Fibroblast of skin of abdomen (primary cell): Measurements from ENCODE around the gene MTIF3.

Experiments
- DNase-seq: peaks from one replicate; pipeline ENCODE4 v3.0.0-alpha.2; 2013

MTIF3 gene

GRCh38 chr13:27455331-27455855, 5.0 kb upstream of the MTIF3 start:
- no peak for DNase-seq

GRCh38 chr13:27450921-27451471, 632 bp upstream of the MTIF3 start:
- DNase-seq: peak; percentile 29

DNA sequence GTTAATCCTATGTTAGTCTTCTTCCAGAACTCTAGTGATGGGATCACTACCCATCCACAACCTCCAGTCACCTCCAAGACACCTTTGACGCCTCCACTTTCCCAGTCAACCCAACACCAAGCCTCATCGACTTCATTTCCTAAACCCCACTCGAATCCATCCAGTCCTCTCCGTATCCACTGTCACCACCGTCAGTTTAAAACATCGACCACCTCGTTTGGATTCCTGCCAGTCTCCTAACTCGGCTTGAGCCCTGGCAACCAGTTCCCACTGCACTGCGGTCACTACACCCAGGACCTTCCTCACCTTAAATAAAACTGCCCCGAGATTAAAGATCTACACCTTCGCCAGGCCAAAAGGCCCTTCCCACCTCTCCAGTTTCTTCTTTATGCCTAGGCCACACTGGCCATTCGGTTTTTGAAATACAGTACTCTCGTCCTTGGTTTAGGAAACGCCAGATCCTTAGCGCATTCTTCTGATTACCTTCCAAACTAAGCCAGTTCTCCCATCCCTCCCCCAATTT, 1.2 kb downstream of the MTIF3 start:
- DNase-seq: no peak

DNA sequence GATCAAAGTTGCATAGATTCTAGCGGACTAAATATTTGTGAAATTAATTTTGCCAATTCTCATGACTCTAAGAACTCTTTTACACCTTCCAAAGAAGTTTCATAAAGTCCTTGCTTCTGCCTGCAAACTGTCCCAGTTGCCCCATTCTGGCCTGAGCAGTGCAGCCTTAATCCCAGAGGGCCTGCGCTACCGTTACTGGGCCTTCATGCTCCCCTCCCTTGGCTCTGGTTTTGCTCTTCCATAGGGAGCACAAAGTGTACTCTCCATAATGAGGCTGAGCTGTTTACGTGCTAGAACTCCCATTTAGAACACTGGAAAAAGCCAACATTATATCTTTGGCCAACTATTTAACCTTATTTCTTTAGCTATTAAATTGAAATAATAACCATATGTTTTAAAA, 2.1 kb downstream of the MTIF3 start:
- DNase-seq: no peak

DNA sequence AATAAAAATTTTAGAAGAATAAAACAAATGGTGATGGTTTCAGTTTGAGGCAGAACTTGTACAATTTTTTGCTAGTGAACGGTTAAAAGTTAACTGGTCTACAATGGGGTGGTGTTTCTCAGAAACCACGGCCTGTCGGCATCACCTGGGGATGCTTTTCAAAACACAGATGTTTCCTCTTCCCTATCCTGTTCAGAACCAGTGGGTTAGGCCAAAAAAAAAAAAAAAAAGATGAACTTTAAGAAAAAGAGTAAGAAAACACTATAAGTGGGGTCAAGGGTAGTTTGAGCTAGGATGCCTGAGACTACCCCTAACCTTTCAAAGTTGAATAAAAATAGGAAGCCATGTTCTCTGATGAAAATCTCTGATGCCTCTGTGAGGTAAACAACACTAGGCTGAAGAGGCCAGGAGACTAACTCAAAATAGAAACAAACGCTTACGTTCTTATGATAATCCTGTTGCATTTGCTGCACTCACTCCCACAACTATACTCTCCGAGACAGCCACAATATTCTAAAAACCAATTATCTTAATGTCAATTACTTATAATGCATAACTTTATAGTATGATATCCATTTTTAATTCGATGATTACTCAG, 3.3 kb downstream of the MTIF3 start:
- no peak for DNase-seq

GRCh38 chr13:27442797-27443196, 7.6 kb downstream of the MTIF3 start:
- no peak for DNase-seq

DNA sequence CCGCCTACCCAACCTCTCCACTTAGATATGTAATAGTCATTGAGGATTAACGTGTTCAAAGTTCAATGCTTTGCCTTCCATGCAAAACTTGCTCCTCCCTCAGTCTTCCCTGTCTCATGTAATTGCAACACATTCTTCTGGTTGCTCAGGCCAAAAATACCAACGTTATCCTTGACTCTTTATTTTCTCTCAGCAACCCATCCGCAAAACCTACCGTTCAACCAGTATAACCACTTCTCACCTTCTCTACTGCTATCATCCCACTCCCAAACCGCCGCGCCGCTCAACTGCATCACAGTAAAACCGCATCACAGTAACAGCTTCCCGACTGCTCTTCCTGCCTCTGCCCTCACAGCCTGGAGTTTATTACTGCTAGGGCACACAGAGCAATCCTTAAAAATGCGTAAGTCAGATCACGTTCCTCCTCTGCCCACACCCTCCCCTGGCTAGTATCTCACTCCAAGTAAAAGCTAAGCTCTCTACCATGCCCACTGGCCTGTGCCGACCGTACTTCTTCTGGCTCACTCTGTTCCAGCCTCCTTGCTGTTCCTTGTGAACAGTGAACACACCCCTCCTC, 8.2 kb downstream of the MTIF3 start:
- DNase-seq: no peak

DNA sequence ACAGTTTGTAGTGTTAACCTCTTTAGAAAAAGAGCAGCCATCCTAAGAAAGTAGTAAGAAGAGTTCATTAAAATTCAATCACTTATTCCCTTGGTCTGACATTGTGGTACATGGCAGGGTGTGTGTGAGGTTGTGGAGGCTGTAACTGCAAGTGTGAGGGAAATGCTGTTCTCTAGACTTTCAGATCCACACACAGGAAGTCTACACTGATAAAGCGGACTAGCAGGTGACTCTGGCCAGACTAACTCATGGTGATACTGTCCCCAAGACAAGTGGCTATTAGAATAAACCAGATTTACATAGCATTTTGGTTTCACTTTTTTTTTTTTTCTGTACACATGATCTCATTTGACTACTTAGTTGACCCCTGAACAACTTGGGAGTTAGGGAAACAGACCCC, 10.0 kb downstream of the MTIF3 start:
- DNase-seq: no peak

GRCh38 chr13:27437126-27437525, 13.2 kb downstream of the MTIF3 start:
- DNase-seq: no peak

DNA sequence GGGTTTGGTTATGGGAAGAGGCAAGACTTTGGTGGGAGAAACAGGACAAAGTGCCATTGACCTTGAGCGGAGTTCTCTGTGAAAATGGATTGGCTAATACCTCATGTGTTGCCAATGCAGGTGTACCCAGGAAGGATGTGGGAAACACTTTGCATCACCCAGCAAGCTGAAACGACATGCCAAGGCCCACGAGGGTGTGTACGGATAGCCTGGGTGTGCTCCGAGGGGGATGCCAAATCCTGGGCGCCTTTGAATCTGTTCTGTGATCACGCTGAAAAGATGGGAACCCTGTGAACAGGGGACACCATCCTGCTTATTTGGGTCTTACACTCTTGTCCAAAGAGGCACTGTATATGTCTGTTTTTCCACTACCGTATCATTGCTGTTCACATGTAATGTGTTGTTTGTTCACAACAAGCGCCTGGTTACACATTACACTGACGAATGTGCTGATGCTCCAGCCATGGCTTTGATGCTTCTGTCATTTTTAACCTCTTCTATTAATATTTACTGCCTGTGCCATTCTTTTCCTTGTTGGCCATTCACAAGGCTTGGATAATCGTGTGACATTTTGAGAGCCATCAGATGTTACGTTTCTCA, 17.7 kb downstream of the MTIF3 start:
- no peak for DNase-seq

DNA sequence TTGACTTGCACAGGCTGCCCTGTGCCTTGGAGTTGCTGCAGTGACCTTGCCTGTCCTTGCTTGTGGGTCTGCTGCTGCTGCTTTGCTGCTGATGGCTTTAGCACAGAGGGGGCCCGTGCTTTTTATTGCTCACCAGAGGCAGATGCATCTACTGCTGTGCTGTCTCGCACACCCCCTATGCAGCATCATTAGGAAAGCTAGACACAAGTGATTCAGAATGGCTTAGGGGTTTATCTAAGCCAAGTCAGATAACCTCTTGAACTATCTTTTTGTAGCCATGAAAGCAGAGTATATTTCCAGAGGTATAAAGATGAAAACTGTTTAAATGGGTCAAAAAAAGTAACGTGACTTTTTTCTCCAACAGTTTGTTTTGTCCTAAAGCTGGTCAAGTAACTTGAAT, 18.2 kb downstream of the MTIF3 start:
- no peak for DNase-seq

DNA sequence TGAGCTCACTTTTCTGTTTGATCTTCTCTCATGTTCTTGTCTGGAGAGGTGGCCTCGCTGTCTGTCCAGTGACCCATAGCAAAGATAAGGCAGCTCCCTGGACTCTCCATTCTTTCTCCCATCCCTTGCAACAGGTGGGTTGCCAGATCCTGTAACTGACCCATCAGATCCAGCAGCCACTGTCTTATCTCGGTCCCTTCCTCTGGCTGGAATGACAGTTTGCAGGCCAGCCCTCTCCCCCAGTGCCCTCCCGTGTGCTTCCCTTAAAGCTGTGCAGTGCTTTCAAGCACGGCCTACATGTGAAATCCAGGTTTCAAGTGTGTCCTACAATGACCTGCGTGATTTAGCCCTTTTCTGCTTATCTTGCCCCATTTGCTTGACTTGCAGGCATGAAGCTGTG, 22.2 kb downstream of the MTIF3 start:
- no peak for DNase-seq

DNA sequence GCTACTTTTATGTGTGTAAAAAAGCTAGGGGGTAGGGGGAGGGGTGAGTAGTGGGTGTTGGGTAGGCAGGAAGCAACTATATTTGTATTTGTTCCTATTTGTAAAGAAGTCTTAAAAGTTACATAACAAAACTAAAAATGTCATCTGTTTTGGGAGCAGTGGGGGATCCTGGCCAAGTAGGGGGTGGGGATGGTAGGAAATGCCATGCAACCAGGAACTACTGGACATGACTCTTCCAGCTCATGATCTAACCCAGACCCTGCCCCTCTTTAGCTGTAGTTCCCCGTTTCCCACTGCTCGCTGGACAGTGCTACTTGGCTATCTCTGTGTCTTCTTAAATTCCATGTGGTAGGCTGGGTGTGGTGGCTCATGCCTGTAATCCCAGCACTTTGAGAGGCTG, 22.7 kb downstream of the MTIF3 start:
- no peak for DNase-seq

DNA sequence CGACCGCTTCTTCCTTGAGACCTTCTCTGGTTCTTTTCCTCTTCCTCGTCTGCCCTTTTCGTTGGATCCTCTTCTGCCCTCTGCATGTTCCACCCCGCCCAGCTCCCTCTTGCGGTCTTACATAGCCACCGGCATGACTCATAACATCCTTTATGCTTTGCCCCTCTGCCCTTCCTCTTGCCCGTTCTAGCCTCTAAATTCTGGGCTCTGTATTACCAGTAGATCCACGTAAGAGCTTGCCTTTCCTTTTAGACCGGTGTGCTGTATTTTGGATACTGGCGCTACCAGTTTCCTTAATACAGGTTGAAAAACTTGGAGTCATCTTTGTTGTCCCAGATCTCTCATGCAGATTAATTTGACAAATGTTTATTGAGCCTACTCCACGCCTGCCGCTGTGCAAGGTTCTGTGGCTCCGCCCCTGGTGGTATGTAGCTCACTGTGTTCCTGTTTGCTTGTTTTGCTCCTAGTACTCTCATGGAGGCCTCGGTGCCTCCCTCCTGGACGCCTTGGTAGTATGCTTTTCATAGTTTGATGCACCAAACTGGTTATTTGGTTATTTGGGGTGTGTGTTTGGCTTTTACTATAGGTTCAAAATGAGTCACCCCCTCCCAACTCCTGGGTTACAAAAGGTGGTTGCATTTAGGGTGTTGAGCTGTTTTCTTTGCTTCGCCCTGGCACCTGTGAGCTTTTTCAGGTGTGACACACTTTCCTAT, 24.3 kb downstream of the MTIF3 start:
- DNase-seq: peak; percentile 63

GRCh38 chr13:27425158-27425917, 25.0 kb downstream of the MTIF3 start:
- DNase-seq: no peak

DNA sequence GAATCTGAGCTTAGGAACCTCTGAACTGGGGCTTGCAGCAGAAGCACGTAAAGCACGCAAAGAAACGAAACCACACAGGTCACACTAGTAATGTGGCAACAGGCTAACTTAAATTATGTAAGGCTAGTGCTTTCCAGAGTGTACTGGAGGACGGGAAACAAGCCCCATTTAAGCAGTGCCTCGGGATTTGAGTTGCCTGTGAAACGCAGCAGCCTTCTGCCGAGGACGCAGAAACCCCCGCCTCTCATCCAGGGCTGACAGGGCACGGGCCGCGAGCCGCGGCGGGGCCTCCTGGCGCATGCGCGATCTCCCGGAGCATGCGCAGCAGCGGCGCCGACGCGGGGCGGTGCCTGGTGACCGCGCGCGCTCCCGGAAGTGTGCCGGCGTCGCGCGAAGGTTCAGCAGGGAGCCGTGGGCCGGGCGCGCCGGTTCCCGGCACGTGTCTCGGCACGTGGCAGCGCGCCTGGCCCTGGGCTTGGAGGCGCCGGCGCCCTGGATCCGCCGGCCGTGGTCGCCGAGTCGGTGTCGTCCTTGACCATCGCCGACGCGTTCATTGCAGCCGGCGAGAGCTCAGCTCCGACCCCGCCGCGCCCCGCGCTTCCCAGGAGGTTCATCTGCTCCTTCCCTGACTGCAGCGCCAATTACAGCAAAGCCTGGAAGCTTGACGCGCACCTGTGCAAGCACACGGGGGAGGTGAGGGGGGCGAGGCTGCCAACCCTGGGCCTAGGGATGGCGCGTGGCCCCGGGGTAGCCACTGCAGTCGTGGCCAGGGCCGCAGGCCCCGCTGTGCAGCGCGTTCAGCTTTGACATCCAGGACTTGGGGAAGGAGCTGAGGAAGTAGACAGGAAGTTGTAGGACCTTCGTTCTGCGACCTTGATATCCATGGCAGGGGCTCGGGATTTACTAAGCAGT, 25.9 kb downstream of the MTIF3 start, which contains the start of gene GTF3A:
GTF3A (plus strand) TSS at position 374 of the 912 bp plus-strand sequence.
- DNase-seq: peak; percentile 87

DNA sequence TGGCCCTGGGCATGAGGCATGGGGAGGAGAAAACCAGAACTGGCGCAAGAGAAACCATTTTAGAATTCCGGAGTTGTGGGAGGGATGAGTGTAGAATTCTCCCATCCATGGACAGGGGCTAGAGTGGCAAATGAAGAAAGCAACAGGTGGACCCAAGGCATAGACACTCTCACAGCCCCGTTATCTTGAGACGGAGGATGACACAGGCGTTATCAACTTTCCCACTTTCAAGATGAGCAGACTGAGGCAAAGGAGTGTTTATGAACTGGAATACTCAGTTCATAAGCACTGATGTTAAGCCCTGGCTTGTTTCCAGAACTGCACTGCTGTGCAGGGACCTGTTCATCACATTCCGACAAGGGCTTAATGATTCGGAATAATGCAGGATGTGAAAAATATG, 27.0 kb downstream of the MTIF3 start:
- DNase-seq: no peak

- DNase-seq: no peak
Observed at GRCh38 chr13:27421101-27421871, 29.1 kb downstream of the MTIF3 start.

DNA sequence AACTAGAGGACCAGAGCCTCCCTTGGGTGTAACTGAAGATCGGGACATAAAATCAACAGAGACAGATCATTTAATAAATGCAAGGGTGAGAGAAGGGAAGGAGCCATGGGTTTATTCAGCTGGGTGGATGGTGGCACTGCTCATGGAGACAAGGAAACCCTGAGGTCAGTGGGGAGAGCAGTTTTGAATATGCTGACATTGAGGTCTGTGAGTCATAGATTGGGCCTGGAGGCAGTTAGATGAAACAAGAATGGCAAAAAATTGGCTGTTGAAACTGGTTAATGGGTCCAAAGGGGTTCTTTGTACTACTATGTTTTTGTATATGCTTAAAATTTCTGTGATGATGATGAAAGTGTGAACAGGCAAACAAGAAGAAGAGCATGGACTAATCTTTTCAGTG, 31.0 kb downstream of the MTIF3 start:
- DNase-seq: no peak

- DNase-seq: no peak
Observed at GRCh38 chr13:27415116-27415515, 35.2 kb downstream of the MTIF3 start.
